ENCODE data around the gene NASP.

NASP gene

DNA sequence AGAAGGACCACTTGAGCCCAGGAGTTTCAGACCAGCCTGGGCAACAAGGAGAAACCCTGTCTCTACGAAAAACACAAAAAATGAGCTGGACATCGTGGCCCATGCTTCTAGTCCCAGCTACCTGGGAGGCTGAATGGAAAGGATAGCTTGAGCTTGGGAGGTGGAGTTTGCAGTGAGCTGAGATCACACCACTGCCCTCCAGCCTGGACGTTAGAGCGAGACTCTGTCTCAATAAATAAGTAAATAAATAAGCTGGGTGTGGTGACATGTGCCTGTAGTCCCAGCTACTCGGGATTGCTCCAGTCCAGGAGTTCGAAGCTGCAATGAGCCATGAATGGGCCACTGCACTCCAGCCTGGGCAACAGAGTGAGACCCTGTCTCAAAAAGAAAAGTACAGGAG, 29.6 kb upstream of the NASP start:
- H3K4me3 ChIP-seq (IDR thresholded peaks at IDR 0.05; ENCODE audit: insufficient read depth, low read depth, low read length) = no peak overlapping the region
- TF ChIP-seq, protein P1, sequence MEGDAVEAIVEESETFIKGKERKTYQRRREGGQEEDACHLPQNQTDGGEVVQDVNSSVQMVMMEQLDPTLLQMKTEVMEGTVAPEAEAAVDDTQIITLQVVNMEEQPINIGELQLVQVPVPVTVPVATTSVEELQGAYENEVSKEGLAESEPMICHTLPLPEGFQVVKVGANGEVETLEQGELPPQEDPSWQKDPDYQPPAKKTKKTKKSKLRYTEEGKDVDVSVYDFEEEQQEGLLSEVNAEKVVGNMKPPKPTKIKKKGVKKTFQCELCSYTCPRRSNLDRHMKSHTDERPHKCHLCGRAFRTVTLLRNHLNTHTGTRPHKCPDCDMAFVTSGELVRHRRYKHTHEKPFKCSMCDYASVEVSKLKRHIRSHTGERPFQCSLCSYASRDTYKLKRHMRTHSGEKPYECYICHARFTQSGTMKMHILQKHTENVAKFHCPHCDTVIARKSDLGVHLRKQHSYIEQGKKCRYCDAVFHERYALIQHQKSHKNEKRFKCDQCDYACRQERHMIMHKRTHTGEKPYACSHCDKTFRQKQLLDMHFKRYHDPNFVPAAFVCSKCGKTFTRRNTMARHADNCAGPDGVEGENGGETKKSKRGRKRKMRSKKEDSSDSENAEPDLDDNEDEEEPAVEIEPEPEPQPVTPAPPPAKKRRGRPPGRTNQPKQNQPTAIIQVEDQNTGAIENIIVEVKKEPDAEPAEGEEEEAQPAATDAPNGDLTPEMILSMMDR (conservative IDR thresholded peaks at IDR 0.05; ENCODE audit: low read depth, low read length) = no peak
- no peak overlapping the region for H2AFZ ChIP-seq (ENCODE audit: low read depth)
- H3K27ac ChIP-seq = no peak overlapping the region
- H4K20me1 ChIP-seq (ENCODE audit: insufficient read depth) = no peaks in the 10 kb centered on the region
- H3K36me3 ChIP-seq (ENCODE audit: insufficient read depth) = no peaks in the 10 kb centered on the region
- H3K4me2 ChIP-seq = no peak overlapping the region
- H3K9ac ChIP-seq = no peak overlapping the region
- H3K79me2 ChIP-seq (ENCODE audit: insufficient read depth, low read depth) = peaks cover 18% of the 10 kb centered on the region
- H3K27me3 ChIP-seq (ENCODE audit: insufficient read depth, low read depth) = no peaks in the 10 kb centered on the region
- peaks cover 16% of the 10 kb centered on the region for H3K4me1 ChIP-seq (ENCODE audit: low read depth, poor library complexity, severe bottlenecking)

- TF ChIP-seq, protein P1 (conservative IDR thresholded peaks at IDR 0.05; ENCODE audit: low read depth, low read length) = no peak
- Histone ChIP-seq H3K4me1 (ENCODE audit: low read depth, poor library complexity, severe bottlenecking) (peaks cover 7% of the 10 kb centered on the region), H3K27me3 (ENCODE audit: insufficient read depth, low read depth) (no peaks in the 10 kb centered on the region), H3K36me3 (ENCODE audit: insufficient read depth) (no peaks in the 10 kb centered on the region), H2AFZ (ENCODE audit: low read depth) (no peak overlapping the region), H3K79me2 (ENCODE audit: insufficient read depth, low read depth) (peaks cover 8% of the 10 kb centered on the region; the same call in 1 of the 2 replicates), H3K4me3 (IDR thresholded peaks at IDR 0.05; ENCODE audit: insufficient read depth, low read depth, low read length) (no peak overlapping the region), H3K4me2 (no peak overlapping the region), H3K9ac (no peak overlapping the region), H4K20me1 (ENCODE audit: insufficient read depth) (no peaks in the 10 kb centered on the region), H3K27ac (no peak overlapping the region)
Measured at GRCh38 chr1:45557422-45557944, 26.4 kb upstream of the NASP start.

DNA sequence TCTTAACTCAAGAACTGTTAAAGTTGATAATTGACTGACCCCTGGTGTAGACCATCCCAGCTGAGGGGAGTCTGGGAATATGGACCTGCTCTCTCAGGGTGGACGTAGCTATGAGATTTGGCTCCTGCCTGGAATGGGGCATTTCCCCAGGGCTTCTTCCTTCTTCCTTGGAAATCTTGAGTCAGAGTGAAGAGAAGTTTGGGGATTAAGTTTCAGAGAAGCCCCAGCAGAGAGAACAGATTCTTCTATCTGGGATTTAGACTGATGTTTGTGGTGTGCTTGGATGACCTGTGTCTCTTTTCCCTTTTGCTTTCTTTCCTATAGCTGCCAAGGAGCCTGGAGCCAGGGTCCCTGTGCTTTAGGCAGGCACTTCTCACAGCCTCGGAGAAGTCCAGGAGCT, 20.0 kb upstream of the NASP start:
- TF ChIP-seq, protein P1 (conservative IDR thresholded peaks at IDR 0.05; ENCODE audit: low read depth, low read length) = no peak
- Histone ChIP-seq H3K4me1 (ENCODE audit: low read depth, poor library complexity, severe bottlenecking) (no peaks in the 10 kb centered on the region), H3K79me2 (ENCODE audit: insufficient read depth, low read depth) (peaks cover 7% of the 10 kb centered on the region; the same call in 1 of the 2 replicates), H3K4me3 (IDR thresholded peaks at IDR 0.05; ENCODE audit: insufficient read depth, low read depth, low read length) (no peak overlapping the region), H3K4me2 (no peak overlapping the region), H2AFZ (ENCODE audit: low read depth) (no peak overlapping the region), H3K9ac (no peak overlapping the region), H3K27me3 (ENCODE audit: insufficient read depth, low read depth) (no peaks in the 10 kb centered on the region), H3K27ac (no peak overlapping the region), H4K20me1 (ENCODE audit: insufficient read depth) (no peaks in the 10 kb centered on the region), H3K36me3 (ENCODE audit: insufficient read depth) (peaks cover 4% of the 10 kb centered on the region; the same call in 1 of the 2 replicates)

- Histone ChIP-seq H3K36me3 (ENCODE audit: insufficient read depth) (peaks cover 4% of the 10 kb centered on the region; the same call in 1 of the 2 replicates), H3K4me3 (IDR thresholded peaks at IDR 0.05; ENCODE audit: insufficient read depth, low read depth, low read length) (no peak overlapping the region), H4K20me1 (ENCODE audit: insufficient read depth) (no peaks in the 10 kb centered on the region), H3K9ac (no peak overlapping the region), H3K27ac (no peak overlapping the region), H3K27me3 (ENCODE audit: insufficient read depth, low read depth) (no peaks in the 10 kb centered on the region), H3K4me1 (ENCODE audit: low read depth, poor library complexity, severe bottlenecking) (no peaks in the 10 kb centered on the region), H3K4me2 (no peak overlapping the region), H2AFZ (ENCODE audit: low read depth) (no peak overlapping the region), H3K79me2 (ENCODE audit: insufficient read depth, low read depth) (no peaks in the 10 kb centered on the region)
- TF ChIP-seq, protein P1 (conservative IDR thresholded peaks at IDR 0.05; ENCODE audit: low read depth, low read length) = no peak
Measured at GRCh38 chr1:45566722-45567121, 17.1 kb upstream of the NASP start.
